ENCODE measurements around the gene NOTCH4. TPM values are rescaled to one million over a fixed set of nuclear protein-coding genes. Genes with fewer than 3 reads are reported as not detected.
A peak's percentile ranks its signal among the peaks of the same experiment; 100 is the strongest.

NOTCH4 gene
- total and polyA plus RNA-seq, 9 of the 15 experiments (the other 6 are each of a cell fraction or from before 2014, with no cell fraction given) = 0.24 to 4.3 (median 1.7) TPM

DNA sequence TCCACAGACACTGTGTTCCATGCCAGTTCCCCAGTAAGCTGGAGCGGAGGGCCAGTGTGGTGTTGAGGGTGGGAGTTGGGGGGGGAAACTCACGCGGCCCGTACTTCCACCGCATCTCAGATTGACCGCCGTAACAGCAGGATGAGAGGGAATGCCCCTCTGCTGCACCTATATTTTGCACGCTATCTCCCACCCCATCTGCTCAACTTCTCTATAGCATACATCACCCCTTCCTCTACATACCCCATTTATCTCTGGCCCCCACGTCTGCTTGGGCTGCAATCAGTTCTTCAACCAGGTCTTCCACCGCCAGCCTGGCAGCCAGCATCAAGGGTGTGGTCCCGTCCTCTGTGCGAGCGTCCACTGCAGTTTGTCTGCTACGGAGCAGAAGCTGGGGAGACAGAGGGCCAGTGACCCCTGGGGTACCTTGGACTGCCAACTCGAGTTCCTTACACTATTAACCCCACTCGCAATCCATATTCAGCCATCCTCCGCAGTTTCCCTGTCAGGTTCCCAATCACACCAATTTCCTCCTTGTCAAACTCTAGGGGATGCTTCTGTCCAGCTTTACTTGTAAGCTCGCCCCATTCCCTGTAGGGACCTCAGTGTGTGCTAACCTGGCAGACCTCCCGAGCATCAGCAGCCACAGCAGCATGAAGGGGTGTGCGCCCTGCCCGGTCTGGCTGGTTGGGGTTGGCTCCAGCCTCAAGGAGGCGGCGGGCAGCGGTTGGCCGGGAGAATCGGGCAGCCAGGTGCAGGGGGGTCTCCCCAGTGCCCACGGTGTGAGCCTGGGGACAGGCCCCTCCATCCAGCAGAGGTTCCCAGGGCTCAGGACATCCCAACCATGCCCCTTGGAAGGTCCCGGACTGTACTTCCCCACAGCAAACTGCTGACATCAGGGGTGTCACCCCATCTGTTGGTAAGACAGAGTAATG, 26.9 kb downstream of the NOTCH4 start (continued):
- TF ChIP-seq, protein P1, sequence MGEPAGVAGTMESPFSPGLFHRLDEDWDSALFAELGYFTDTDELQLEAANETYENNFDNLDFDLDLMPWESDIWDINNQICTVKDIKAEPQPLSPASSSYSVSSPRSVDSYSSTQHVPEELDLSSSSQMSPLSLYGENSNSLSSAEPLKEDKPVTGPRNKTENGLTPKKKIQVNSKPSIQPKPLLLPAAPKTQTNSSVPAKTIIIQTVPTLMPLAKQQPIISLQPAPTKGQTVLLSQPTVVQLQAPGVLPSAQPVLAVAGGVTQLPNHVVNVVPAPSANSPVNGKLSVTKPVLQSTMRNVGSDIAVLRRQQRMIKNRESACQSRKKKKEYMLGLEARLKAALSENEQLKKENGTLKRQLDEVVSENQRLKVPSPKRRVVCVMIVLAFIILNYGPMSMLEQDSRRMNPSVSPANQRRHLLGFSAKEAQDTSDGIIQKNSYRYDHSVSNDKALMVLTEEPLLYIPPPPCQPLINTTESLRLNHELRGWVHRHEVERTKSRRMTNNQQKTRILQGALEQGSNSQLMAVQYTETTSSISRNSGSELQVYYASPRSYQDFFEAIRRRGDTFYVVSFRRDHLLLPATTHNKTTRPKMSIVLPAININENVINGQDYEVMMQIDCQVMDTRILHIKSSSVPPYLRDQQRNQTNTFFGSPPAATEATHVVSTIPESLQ (CRISPR knock-in tag; IDR thresholded peaks at IDR 0.05) = no peak
- TF ChIP-seq NR1H2 (CRISPR knock-in tag; IDR thresholded peaks at IDR 0.05) = no peak
- no peak for TF ChIP-seq FOXA3 (CRISPR knock-in tag; conservative IDR thresholded peaks at IDR 0.05 in 1 of 2, IDR thresholded peaks at IDR 0.05 in 1 of 2)
- no peak for TF ChIP-seq ZNF212 (CRISPR knock-in tag; IDR thresholded peaks at IDR 0.05)
- TF ChIP-seq TCF3 (CRISPR knock-in tag; IDR thresholded peaks at IDR 0.05) = peak; percentile 48
- TF ChIP-seq RAD51 (IDR thresholded peaks at IDR 0.05; ENCODE audit: borderline replicate concordance, low read depth) = no peak
- TF ChIP-seq KDM4B (IDR thresholded peaks at IDR 0.05; ENCODE audit: borderline replicate concordance in 2 of 2, low read depth in 1 of 2) = 0 out of 4 replicates have a peak, but pooled peaks of 1 of the 2 experiments have one; percentile 10
- no peak for TF ChIP-seq ZNF644 (tag; IDR thresholded peaks at IDR 0.05; ENCODE audit: low read depth)
- TF ChIP-seq, protein P2, sequence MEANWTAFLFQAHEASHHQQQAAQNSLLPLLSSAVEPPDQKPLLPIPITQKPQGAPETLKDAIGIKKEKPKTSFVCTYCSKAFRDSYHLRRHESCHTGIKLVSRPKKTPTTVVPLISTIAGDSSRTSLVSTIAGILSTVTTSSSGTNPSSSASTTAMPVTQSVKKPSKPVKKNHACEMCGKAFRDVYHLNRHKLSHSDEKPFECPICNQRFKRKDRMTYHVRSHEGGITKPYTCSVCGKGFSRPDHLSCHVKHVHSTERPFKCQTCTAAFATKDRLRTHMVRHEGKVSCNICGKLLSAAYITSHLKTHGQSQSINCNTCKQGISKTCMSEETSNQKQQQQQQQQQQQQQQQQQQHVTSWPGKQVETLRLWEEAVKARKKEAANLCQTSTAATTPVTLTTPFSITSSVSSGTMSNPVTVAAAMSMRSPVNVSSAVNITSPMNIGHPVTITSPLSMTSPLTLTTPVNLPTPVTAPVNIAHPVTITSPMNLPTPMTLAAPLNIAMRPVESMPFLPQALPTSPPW (CRISPR knock-in tag; IDR thresholded peaks at IDR 0.05) = peak; percentile 16; the same call in 1 of the 2 replicates
- peak; percentile 56; the same call in 1 of the 2 replicates for TF ChIP-seq NCOR1 (IDR thresholded peaks at IDR 0.05)
- TF ChIP-seq SREBF2 (CRISPR knock-in tag; IDR thresholded peaks at IDR 0.05) = 0 out of 2 replicates have a peak, but pooled peaks have one; percentile 19
- no peak; the same call in 1 of the 2 replicates for TF ChIP-seq SMARCE1 (IDR thresholded peaks at IDR 0.05)
- no peak for TF ChIP-seq BRD4 (IDR thresholded peaks at IDR 0.05)
- no peak for TF ChIP-seq ETV6 (IDR thresholded peaks at IDR 0.05; ENCODE audit: borderline replicate concordance in 1 of 2, low read depth in 2 of 2, low read length in 1 of 2)
- no peak for TF ChIP-seq ETV6 (CRISPR knock-in tag; IDR thresholded peaks at IDR 0.05; ENCODE audit: borderline replicate concordance)
- peak; percentile 46; the same call in 1 of the 2 replicates for TF ChIP-seq SPI1 (IDR thresholded peaks at IDR 0.05; ENCODE audit: borderline replicate concordance, low read depth, low read length)
- TF ChIP-seq, protein P3, sequence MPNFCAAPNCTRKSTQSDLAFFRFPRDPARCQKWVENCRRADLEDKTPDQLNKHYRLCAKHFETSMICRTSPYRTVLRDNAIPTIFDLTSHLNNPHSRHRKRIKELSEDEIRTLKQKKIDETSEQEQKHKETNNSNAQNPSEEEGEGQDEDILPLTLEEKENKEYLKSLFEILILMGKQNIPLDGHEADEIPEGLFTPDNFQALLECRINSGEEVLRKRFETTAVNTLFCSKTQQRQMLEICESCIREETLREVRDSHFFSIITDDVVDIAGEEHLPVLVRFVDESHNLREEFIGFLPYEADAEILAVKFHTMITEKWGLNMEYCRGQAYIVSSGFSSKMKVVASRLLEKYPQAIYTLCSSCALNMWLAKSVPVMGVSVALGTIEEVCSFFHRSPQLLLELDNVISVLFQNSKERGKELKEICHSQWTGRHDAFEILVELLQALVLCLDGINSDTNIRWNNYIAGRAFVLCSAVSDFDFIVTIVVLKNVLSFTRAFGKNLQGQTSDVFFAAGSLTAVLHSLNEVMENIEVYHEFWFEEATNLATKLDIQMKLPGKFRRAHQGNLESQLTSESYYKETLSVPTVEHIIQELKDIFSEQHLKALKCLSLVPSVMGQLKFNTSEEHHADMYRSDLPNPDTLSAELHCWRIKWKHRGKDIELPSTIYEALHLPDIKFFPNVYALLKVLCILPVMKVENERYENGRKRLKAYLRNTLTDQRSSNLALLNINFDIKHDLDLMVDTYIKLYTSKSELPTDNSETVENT (CRISPR knock-in tag; IDR thresholded peaks at IDR 0.05) = peak; percentile 11; the same call in 1 of the 2 replicates
- TF ChIP-seq EHMT2 (IDR thresholded peaks at IDR 0.05) = no peak
- TF ChIP-seq, protein P4, sequence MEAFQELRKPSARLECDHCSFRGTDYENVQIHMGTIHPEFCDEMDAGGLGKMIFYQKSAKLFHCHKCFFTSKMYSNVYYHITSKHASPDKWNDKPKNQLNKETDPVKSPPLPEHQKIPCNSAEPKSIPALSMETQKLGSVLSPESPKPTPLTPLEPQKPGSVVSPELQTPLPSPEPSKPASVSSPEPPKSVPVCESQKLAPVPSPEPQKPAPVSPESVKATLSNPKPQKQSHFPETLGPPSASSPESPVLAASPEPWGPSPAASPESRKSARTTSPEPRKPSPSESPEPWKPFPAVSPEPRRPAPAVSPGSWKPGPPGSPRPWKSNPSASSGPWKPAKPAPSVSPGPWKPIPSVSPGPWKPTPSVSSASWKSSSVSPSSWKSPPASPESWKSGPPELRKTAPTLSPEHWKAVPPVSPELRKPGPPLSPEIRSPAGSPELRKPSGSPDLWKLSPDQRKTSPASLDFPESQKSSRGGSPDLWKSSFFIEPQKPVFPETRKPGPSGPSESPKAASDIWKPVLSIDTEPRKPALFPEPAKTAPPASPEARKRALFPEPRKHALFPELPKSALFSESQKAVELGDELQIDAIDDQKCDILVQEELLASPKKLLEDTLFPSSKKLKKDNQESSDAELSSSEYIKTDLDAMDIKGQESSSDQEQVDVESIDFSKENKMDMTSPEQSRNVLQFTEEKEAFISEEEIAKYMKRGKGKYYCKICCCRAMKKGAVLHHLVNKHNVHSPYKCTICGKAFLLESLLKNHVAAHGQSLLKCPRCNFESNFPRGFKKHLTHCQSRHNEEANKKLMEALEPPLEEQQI (IDR thresholded peaks at IDR 0.05) = no peak

All from K562 (cell line).